ENCODE measurements around the gene SPAG4. TPM values are rescaled to one million over a fixed set of nuclear protein-coding genes. Genes with fewer than 3 reads are reported as not detected.

Gene SPAG4
- total and polyA plus RNA-seq, 2 donors (not counting 1 experiment from before 2014, with no cell fraction given), result 3.7 to 4.7 TPM

DNA sequence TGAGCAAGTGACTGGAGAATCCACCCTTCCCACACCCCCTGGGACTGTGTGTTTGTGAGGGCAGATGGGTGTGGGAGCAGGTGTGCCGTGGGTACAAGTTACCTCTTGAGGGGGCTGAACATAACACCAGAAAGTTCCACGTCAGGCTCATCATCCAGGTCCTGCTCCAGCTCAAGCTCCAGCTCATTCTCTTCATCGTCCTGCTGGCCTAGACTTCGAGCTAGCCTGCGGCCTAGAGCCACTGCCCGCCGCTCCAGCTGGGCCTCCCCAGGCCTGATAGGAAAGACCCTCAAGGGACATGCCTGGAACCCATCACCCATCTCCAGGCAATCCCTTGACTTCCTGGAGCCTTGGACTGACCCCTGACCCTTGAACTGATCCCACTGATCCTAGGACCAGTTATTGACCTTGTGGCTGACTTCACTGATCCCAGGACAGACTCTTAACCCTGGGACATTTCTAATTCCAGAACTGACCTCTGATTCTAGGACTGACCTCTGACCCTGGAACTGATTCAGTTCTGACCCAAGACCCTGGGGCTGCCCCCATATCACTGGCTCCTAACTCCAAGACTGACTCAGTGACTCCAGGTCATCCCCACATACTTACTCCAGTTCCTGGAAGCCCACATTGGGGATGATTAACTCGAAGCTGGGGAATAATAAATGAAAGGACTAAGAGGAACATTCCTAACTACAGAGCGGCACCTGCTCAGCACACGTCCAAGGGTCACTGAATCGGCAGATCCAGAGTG, 11.8 kb upstream of the SPAG4 start:
- H3K79me2 ChIP-seq (ENCODE audit: control insufficient read depth, insufficient read depth, low read length), result no peaks in the 10 kb centered on the region
- peaks cover 0 to 40% (median 15%) of the 10 kb centered on the region in 4 experiments for H3K27me3 ChIP-seq (replicated peaks in 1 of 4; ENCODE audit: control extremely low read depth in 1 of 4, control insufficient read depth in 3 of 4, insufficient read depth in 4 of 4, low read length in 3 of 4)
- H3K27ac ChIP-seq (ENCODE audit: low read length in 2 of 2), result no peak overlapping the region
- no peaks in the 10 kb centered on the region for H3K36me3 ChIP-seq (replicated peaks in 1 of 2; ENCODE audit: control extremely low read depth in 1 of 2, control insufficient read depth in 1 of 2, extremely low read depth in 1 of 2, insufficient read depth in 2 of 2, low read length in 1 of 2)
- H3K9me3 ChIP-seq (ENCODE audit: control extremely low read depth in 1 of 3, control insufficient read depth in 2 of 3, insufficient read depth in 1 of 3, low read length in 2 of 3), result peaks cover 0 to 6% (median 0%) of the 10 kb centered on the region in 3 donors
- TF ChIP-seq, protein P1, sequence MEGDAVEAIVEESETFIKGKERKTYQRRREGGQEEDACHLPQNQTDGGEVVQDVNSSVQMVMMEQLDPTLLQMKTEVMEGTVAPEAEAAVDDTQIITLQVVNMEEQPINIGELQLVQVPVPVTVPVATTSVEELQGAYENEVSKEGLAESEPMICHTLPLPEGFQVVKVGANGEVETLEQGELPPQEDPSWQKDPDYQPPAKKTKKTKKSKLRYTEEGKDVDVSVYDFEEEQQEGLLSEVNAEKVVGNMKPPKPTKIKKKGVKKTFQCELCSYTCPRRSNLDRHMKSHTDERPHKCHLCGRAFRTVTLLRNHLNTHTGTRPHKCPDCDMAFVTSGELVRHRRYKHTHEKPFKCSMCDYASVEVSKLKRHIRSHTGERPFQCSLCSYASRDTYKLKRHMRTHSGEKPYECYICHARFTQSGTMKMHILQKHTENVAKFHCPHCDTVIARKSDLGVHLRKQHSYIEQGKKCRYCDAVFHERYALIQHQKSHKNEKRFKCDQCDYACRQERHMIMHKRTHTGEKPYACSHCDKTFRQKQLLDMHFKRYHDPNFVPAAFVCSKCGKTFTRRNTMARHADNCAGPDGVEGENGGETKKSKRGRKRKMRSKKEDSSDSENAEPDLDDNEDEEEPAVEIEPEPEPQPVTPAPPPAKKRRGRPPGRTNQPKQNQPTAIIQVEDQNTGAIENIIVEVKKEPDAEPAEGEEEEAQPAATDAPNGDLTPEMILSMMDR (IDR thresholded peaks at IDR 0.05), result no peak
- no peak for TF ChIP-seq EZH2 (IDR thresholded peaks at IDR 0.05; ENCODE audit: borderline replicate concordance, insufficient read depth, low read depth, low read length, poor library complexity, severe bottlenecking)
- peaks cover 27% of the 10 kb centered on the region for H3K27me3 Mint-ChIP-seq
- no peaks in the 10 kb centered on the region for H3K9me3 Mint-ChIP-seq (ENCODE audit: insufficient read depth)
- no peak overlapping the region for H3K4me2 ChIP-seq (replicated peaks; ENCODE audit: low read depth, low read length, poor library complexity, severe bottlenecking)
- H3K4me3 Mint-ChIP-seq, result peak overlapping the region; percentile 65
- no peak for ATAC-seq (ENCODE audit: low read depth)
- 94% methylated on average over 10 of the region's 11 CpGs for WGBS (ENCODE audit: insufficient coverage)
- H3K27ac Mint-ChIP-seq, result no peak overlapping the region
- H3K9ac ChIP-seq (ENCODE audit: low read length), result no peak overlapping the region
- intact Hi-C loops (cut with micrococcal nuclease), result loop anchor here (1.0 to 5.0 kb wide), 2 partner anchors 93 to 141 kb away; partner anchors contain the start of genes NFS1 and ROMO1
- H2AFZ ChIP-seq (ENCODE audit: insufficient read depth, low read depth, low read length, poor library complexity, severe bottlenecking), result no peak overlapping the region
- DNase-seq, result no peak
- H3K4me3 ChIP-seq (ENCODE audit: control extremely low read depth in 1 of 5, extremely low read depth in 1 of 5, insufficient read depth in 1 of 5, low read depth in 2 of 5, low read length in 4 of 5), result no peak overlapping the region
- H4K20me1 ChIP-seq (ENCODE audit: control insufficient read depth, insufficient read depth, low read length, poor library complexity, severe bottlenecking), result no peaks in the 10 kb centered on the region
- ChIA-PET POLR2A (interaction anchor here (1.7 kb wide), 1 partner anchor 15 kb away, joined by 3 read pairs; no protein-coding TSS in a partner anchor), CTCF (interaction anchor here (0.6 to 3.5 kb wide), 10 partner anchors 9 to 978 kb away, joined by 3 to 25 read pairs (median 4); partner anchors contain the start of genes NFS1, ROMO1 and SPAG4)
- peaks cover 16 to 17% of the 10 kb centered on the region in 2 donors for H3K4me1 ChIP-seq (ENCODE audit: control insufficient read depth in 2 of 2, insufficient read depth in 2 of 2, low read length in 2 of 2)
- peaks cover 16% of the 10 kb centered on the region for H3K4me1 Mint-ChIP-seq

DNA sequence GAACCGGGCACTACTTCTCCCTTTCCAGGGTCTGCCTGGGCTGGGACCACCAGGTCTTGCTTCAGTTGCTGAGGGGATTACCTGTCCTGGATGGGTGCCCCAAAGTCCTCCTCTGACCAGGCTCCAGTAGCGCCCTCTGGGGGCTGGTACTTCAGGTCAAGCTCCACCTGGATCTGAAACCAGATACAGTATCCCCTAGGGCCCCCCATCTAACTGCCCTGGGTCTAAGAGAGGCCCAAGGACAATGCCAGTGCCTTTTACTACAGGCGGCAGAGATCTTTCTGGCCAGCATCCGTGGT, 11.2 kb upstream of the SPAG4 start:
- Mint-ChIP-seq H3K4me3 (no peak overlapping the region), H3K9me3 (ENCODE audit: insufficient read depth) (no peaks in the 10 kb centered on the region), H3K27me3 (peaks cover 21% of the 10 kb centered on the region), H3K27ac (no peak overlapping the region), H3K4me1 (peaks cover 16% of the 10 kb centered on the region)
- intact Hi-C loops (cut with micrococcal nuclease), result loop anchor here (1.0 to 5.0 kb wide), 2 partner anchors 93 to 141 kb away; partner anchors contain the start of genes NFS1 and ROMO1
- Histone ChIP-seq H3K79me2 (ENCODE audit: control insufficient read depth, insufficient read depth, low read length) (no peaks in the 10 kb centered on the region), H3K9ac (ENCODE audit: low read length) (no peak overlapping the region), H3K4me3 (ENCODE audit: control extremely low read depth in 1 of 5, extremely low read depth in 1 of 5, insufficient read depth in 1 of 5, low read depth in 2 of 5, low read length in 4 of 5) (no peak overlapping the region), H3K36me3 (replicated peaks in 1 of 2; ENCODE audit: control extremely low read depth in 1 of 2, control insufficient read depth in 1 of 2, extremely low read depth in 1 of 2, insufficient read depth in 2 of 2, low read length in 1 of 2) (no peaks in the 10 kb centered on the region), H3K9me3 (ENCODE audit: control extremely low read depth in 1 of 3, control insufficient read depth in 2 of 3, insufficient read depth in 1 of 3, low read length in 2 of 3) (peaks cover 0 to 6% (median 0%) of the 10 kb centered on the region in 3 donors), H3K27ac (ENCODE audit: low read length in 2 of 2) (no peak overlapping the region), H3K4me2 (replicated peaks; ENCODE audit: low read depth, low read length, poor library complexity, severe bottlenecking) (no peak overlapping the region), H3K4me1 (ENCODE audit: control insufficient read depth in 2 of 2, insufficient read depth in 2 of 2, low read length in 2 of 2) (peaks cover 16 to 17% of the 10 kb centered on the region in 2 donors), H2AFZ (ENCODE audit: insufficient read depth, low read depth, low read length, poor library complexity, severe bottlenecking) (no peak overlapping the region), H3K27me3 (replicated peaks in 1 of 4; ENCODE audit: control extremely low read depth in 1 of 4, control insufficient read depth in 3 of 4, insufficient read depth in 4 of 4, low read length in 3 of 4) (peaks cover 0 to 38% (median 15%) of the 10 kb centered on the region in 4 experiments), H4K20me1 (ENCODE audit: control insufficient read depth, insufficient read depth, low read length, poor library complexity, severe bottlenecking) (no peaks in the 10 kb centered on the region)
- DNase-seq (peak; percentile 42), ATAC-seq (ENCODE audit: low read depth) (peak; percentile 32)
- WGBS (ENCODE audit: insufficient coverage), result 57% methylated on average over 2 of the region's 4 CpGs
- ChIA-PET CTCF (interaction anchor here (0.6 to 3.5 kb wide), 7 partner anchors 9 to 978 kb away, joined by 3 to 25 read pairs (median 5); partner anchors contain the start of genes NFS1, ROMO1 and SPAG4), POLR2A (interaction anchor here (1.7 kb wide), 1 partner anchor 15 kb away, joined by 3 read pairs; no protein-coding TSS in a partner anchor)
- TF ChIP-seq EZH2 (IDR thresholded peaks at IDR 0.05; ENCODE audit: borderline replicate concordance, insufficient read depth, low read depth, low read length, poor library complexity, severe bottlenecking), result no peak
- TF ChIP-seq, protein P1 (IDR thresholded peaks at IDR 0.05), result no peak

Data from B cell (primary cell).